Fibroblast of lung (primary cell): ENCODE measurements around the gene EPHA1.

Experiments used
- EZH2 ChIP-seq: IDR thresholded peaks from 2 replicates; pipeline ENCODE4 v1.5.1; 2012; ENCODE audit warnings: low read length, control low read depth, mild to moderate bottlenecking; ENCODE audit errors: missing control alignments
- TF ChIP-seq, protein P1 (sequence below), 2 donors: IDR thresholded peaks in 1 of 2; conservative IDR thresholded peaks in 1 of 2; 1 replicate in 1 of 2; 2 replicates in 1 of 2; pipeline ENCODE4 v1.5.1; 2011 to 2012; ENCODE audit warnings: low read length in 2 of 2, control low read depth in 1 of 2, inconsistent platforms in 1 of 2, low read depth in 1 of 2, mild to moderate bottlenecking in 1 of 2

DNA sequence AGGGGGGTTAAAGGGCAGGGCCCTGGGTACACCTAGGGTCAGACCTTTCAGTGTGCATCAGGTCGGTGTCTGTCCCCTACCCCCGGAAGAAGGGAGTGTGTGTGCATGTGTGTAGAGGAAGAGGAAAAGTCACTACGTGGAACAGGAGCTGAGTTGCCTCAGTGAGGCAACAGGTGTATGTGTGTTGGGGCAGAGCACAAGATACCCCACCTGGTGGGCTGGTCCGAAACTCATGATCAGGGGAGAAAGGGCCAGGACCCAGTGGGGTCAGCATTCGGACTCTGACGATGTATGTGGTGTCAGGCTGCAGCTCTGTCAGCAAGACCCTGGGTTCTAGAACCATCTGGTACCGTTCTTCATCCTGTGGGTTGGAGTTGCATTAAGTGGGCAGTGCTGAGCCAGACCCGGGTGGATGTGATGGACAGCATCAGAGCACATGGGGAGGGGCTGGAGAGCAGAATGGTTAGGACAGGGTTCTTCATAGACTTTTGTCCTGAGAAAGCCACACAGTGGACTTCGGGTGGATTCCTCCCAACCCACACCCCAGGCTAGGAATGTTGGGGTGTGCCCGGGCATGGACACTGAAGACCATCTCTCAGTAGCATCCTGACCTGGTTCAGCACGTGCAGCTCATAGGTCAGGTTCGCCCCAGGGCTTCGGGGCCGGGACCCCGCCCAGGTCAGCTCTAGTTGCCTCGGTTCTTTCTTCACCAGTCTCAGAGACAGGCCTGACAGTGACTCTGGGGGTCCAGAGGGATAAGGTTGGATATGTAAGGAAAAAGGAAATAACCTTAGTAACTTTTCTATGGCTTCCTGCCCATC is 10.7 kb downstream of the EPHA1 start:
- TF ChIP-seq, protein P1, sequence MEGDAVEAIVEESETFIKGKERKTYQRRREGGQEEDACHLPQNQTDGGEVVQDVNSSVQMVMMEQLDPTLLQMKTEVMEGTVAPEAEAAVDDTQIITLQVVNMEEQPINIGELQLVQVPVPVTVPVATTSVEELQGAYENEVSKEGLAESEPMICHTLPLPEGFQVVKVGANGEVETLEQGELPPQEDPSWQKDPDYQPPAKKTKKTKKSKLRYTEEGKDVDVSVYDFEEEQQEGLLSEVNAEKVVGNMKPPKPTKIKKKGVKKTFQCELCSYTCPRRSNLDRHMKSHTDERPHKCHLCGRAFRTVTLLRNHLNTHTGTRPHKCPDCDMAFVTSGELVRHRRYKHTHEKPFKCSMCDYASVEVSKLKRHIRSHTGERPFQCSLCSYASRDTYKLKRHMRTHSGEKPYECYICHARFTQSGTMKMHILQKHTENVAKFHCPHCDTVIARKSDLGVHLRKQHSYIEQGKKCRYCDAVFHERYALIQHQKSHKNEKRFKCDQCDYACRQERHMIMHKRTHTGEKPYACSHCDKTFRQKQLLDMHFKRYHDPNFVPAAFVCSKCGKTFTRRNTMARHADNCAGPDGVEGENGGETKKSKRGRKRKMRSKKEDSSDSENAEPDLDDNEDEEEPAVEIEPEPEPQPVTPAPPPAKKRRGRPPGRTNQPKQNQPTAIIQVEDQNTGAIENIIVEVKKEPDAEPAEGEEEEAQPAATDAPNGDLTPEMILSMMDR (conservative IDR thresholded peaks at IDR 0.05 in 1 of 2, IDR thresholded peaks at IDR 0.05 in 1 of 2; ENCODE audit: low read depth in 1 of 2, low read length in 2 of 2), result no peak
- no peak for TF ChIP-seq EZH2
